ENCODE measurements around the gene NGFR. TPM values are rescaled to one million over a fixed set of nuclear protein-coding genes. Genes with fewer than 3 reads are reported as not detected.

NGFR gene, protein sequence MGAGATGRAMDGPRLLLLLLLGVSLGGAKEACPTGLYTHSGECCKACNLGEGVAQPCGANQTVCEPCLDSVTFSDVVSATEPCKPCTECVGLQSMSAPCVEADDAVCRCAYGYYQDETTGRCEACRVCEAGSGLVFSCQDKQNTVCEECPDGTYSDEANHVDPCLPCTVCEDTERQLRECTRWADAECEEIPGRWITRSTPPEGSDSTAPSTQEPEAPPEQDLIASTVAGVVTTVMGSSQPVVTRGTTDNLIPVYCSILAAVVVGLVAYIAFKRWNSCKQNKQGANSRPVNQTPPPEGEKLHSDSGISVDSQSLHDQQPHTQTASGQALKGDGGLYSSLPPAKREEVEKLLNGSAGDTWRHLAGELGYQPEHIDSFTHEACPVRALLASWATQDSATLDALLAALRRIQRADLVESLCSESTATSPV
- total RNA-seq (2022; extraction: Qiagen RNA extraction; ENCODE audit: low read depth) = 0.18 to 1.1 TPM (median 0.92 TPM) in 5 replicates

DNA sequence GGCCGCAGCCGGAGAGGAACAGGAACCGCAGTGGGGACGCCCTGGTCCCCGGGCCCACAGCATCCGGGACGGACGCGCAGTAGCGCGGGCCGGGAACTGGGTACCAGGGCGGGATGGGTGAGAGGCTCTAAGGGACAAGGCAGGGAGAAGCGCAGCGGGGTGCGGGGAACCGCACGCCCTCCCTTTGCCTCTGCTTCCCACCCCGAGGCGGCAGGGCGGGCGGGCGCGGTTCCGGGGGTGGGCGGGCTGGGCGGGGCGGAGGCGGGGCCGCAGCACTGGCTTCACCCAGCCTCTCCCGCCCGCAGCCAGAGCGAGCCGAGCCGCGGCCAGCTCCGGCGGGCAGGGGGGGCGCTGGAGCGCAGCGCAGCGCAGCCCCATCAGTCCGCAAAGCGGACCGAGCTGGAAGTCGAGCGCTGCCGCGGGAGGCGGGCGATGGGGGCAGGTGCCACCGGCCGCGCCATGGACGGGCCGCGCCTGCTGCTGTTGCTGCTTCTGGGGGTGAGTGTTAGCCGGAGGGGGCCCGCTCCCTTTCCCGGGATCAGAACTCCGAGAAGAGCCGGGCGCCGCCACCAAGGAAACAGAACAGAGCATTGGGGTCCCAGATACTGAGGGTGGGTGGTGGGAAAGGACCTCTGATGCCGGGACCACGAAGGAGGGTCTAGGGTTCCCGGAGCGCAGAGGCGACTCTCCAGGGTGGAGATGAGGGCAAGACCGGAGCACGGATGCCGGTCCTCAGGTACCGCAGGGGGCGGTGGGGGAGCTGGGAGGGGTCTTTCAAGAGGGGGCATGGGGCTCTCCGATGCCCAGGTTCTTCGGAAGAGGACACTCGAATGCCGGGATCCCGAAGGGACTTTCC, at the start of gene NGFR:
Gene NGFR, plus strand, starts transcription at position 308 of the 856 bp plus-strand sequence. Its CDS starts 125 bp downstream, at position 433.

Other genes starting within 250 kb of the NGFR start
- gene ZNF652, start 133.0 kb upstream of the NGFR start, total RNA-seq (2022; extraction: Qiagen RNA extraction; ENCODE audit: low read depth) = 6.9 to 10.6 TPM (median 7.7 TPM) in 5 replicates
- 285 to 448 TPM (median 440 TPM) in 5 replicates for gene PHB1, start 80.4 kb upstream of the NGFR start, total RNA-seq (2022; extraction: Qiagen RNA extraction; ENCODE audit: low read depth)
- 0.22 to 0.54 TPM (median 0.39 TPM) in 5 replicates for gene NXPH3, start 80.6 kb downstream of the NGFR start, total RNA-seq (2022; extraction: Qiagen RNA extraction; ENCODE audit: low read depth)
- gene SPOP, start 182.8 kb downstream of the NGFR start, total RNA-seq (2022; extraction: Qiagen RNA extraction; ENCODE audit: low read depth) = 37.8 to 44.6 TPM (median 40.7 TPM) in 5 replicates
- 89.2 to 100 TPM (median 91.2 TPM) in 5 replicates for gene SLC35B1, start 212.7 kb downstream of the NGFR start, total RNA-seq (2022; extraction: Qiagen RNA extraction; ENCODE audit: low read depth)